ENCODE measurements around the gene FBRSL1. TPM values are rescaled to one million over a fixed set of nuclear protein-coding genes. Genes with fewer than 3 reads are reported as not detected.

FBRSL1 gene
- total RNA-seq, 1 experiment from 2014 or later = 124 TPM

DNA sequence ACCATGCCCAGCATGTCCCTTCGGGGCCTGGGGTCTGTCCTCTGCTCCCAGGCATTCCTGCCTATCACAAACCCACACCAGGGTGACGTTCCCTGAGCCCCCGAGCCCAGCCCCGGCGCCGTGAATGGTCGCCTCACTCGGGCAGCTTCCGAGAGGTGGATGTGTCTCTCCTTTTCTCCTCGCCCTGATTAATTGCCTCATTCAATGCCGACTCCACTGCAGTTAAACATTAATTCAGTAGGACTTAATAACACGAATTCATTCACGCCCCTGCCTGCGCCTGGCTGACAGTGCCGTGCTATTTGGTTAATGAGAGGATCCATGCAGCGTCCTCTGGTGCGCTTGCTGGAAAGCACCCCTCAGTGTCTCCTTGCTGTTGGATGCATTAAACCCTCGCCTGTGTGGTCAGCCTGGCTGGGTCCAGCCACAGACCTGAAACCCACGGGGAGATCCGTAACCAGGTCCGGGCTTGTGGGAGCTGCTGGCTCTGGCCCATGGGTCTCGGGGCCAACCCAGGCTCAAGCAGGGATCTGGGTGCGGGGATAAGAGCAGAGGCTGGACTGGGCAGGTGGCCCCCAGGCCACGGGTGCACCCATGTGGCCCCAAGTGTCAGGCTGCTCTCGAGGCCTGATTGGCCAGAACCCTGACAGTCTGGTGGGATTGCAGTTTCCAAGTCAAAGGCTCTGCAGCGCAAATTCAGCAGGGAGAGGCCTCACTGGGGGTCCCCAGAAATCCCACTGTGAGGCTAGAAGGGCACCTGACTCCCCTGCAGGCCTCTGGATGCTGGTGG lies 55.4 kb downstream of the FBRSL1 start (continued):
- TF ChIP-seq REST (IDR thresholded peaks at IDR 0.05; ENCODE audit: low read depth) = no peak
- TF ChIP-seq, protein P1, sequence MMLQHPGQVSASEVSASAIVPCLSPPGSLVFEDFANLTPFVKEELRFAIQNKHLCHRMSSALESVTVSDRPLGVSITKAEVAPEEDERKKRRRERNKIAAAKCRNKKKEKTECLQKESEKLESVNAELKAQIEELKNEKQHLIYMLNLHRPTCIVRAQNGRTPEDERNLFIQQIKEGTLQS (IDR thresholded peaks at IDR 0.05) = no peak
- TF ChIP-seq SP1 (IDR thresholded peaks at IDR 0.05; ENCODE audit: low read depth) = no peak
- TF ChIP-seq EGR1 (IDR thresholded peaks at IDR 0.05; ENCODE audit: low read depth) = no peak
- TF ChIP-seq EZH2phosphoT487 (IDR thresholded peaks at IDR 0.05; ENCODE audit: borderline replicate concordance) = no peak
- TF ChIP-seq, protein P2, sequence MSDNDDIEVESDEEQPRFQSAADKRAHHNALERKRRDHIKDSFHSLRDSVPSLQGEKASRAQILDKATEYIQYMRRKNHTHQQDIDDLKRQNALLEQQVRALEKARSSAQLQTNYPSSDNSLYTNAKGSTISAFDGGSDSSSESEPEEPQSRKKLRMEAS (IDR thresholded peaks at IDR 0.05) = no peak
- no peak for TF ChIP-seq TCF7L2 (IDR thresholded peaks at IDR 0.05; ENCODE audit: borderline replicate concordance, extremely low read depth, insufficient read depth, insufficient read length)
- no peak for TF ChIP-seq FOSL1 (IDR thresholded peaks at IDR 0.05; ENCODE audit: low read depth)
- no peak for TF ChIP-seq JUND (IDR thresholded peaks at IDR 0.05)

DNA sequence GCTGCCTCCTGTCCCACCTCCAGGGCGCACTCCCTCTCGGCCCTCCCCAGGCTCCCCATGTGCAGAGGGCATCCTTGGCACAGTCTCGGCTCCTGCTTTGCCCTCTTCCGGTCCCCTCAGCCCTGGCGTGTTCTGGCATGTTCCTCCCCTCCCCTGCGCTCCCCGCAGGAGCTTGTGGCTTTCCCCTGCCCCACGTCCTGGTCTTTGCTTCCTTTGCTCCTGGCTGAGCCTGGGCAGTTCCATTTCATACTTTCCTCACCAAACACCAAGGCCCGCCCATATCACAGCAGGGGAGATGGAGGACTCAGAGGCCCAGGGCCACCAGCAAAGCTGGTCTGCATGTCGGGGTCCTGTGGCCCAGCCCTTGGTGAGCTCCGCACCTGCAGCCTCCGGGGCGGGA lies 56.0 kb downstream of the FBRSL1 start:
- TF ChIP-seq, protein P2 (IDR thresholded peaks at IDR 0.05) = no peak
- TF ChIP-seq CBX3 (IDR thresholded peaks at IDR 0.05; ENCODE audit: low read depth) (no peak), ZNF274 (IDR thresholded peaks at IDR 0.05; ENCODE audit: low read depth, low read length) (no peak), POLR2AphosphoS5 (IDR thresholded peaks at IDR 0.05; ENCODE audit: low read depth, low read length) (no peak), SIN3A (IDR thresholded peaks at IDR 0.05; ENCODE audit: low read depth) (no peak), FOSL1 (IDR thresholded peaks at IDR 0.05; ENCODE audit: low read depth) (no peak), POLR2A (IDR thresholded peaks at IDR 0.05; ENCODE audit: borderline replicate concordance, extremely low read depth, insufficient read depth, insufficient read length) (no peak), YY1 (IDR thresholded peaks at IDR 0.05; ENCODE audit: extremely low read depth, insufficient replicate concordance, low read depth, low read length) (no peak), RAD21 (IDR thresholded peaks at IDR 0.05; ENCODE audit: low read depth) (no peak), EZH2phosphoT487 (IDR thresholded peaks at IDR 0.05; ENCODE audit: borderline replicate concordance) (no peak), TCF7L2 (IDR thresholded peaks at IDR 0.05; ENCODE audit: borderline replicate concordance, extremely low read depth, insufficient read depth, insufficient read length) (no peak), SRF (IDR thresholded peaks at IDR 0.05; ENCODE audit: low read depth) (no peak), SP1 (IDR thresholded peaks at IDR 0.05; ENCODE audit: low read depth) (no peak)
- TF ChIP-seq, protein P1 (IDR thresholded peaks at IDR 0.05) = no peak
- Histone ChIP-seq H3K27ac (ENCODE audit: low read depth, low read length) (no peak overlapping the region), H4K20me1 (ENCODE audit: insufficient read depth) (no peaks in the 10 kb centered on the region), H3K9me3 (ENCODE audit: control insufficient read depth in 1 of 2, insufficient read depth in 1 of 2, low read depth in 1 of 2, low read length in 2 of 2) (no peaks in the 10 kb centered on the region), H3K79me2 (ENCODE audit: insufficient read depth, low read length) (no peaks in the 10 kb centered on the region), H3K4me2 (ENCODE audit: low read length) (no peak overlapping the region), H3K4me3 (replicated peaks in 1 of 2; ENCODE audit: low read depth in 1 of 2, low read length in 2 of 2) (no peak overlapping the region), H3K9ac (ENCODE audit: low read length) (no peak overlapping the region), H2AFZ (ENCODE audit: low read depth, low read length, poor library complexity, severe bottlenecking) (no peak overlapping the region), H3K9me2 (ENCODE audit: insufficient read depth) (no peaks in the 10 kb centered on the region), H3K27me3 (ENCODE audit: insufficient read depth, low read length) (no peaks in the 10 kb centered on the region), H3K36me3 (ENCODE audit: control insufficient read depth in 1 of 2, insufficient read depth in 2 of 2, low read length in 2 of 2) (no peaks in the 10 kb centered on the region), H3K4me1 (ENCODE audit: control insufficient read depth in 1 of 2, insufficient read depth in 2 of 2, low read length in 2 of 2) (no peaks in the 10 kb centered on the region)
- ChIA-PET CTCF (no interaction called here), POLR2A (no interaction called here), RAD21 (ENCODE audit: low non-redundant PET in 1 of 2, low total read pairs in 2 of 2, uncharacterized antibody in 2 of 2, unreplicated experiment in 2 of 2) (no interaction called here)
- intact Hi-C loops (cut with micrococcal nuclease) = no loop called here
- no peak for DNase-seq (ENCODE audit: low read depth, low spot score)
- no TSS peak for BruUV-seq (replicated peaks)
- ATAC-seq = no peak
